IMR-90 (cell line): ENCODE data around the gene MRPL10. TPM values are rescaled to one million over a fixed set of nuclear protein-coding genes. Genes with fewer than 3 reads are reported as not detected.

Source experiments
- ATAC-seq: fragments of 200-7000 bp; cut with Tn5 transposase; 2 replicates; pipeline ENCODE4 v1.9.1; 2020; ENCODE audit warnings: low read depth, mild to moderate bottlenecking, moderate library complexity
- BruUV-seq: library from RNA; stranded (reverse); fragments of 400-500 nt; replicated peaks from 2 replicates; lab custom pipeline; 2021; lab: Mats Ljungman, UMichigan
- CTCF ChIA-PET: fragments of 300-600 bp; formaldehyde crosslinking; extraction: SDS; loops from one replicate; lab custom pipeline; 2021; ENCODE audit warnings: antibody characterized with exemption; lab: Yijun Ruan, JAX
- POLR2A ChIA-PET: fragments of 300-600 bp; sonication (Branson Sonifier 250); formaldehyde crosslinking; loops from one replicate; lab custom pipeline; 2022; ENCODE audit warnings: antibody characterized with exemption; ENCODE audit not compliant: unreplicated experiment; lab: Charles Lee
- DNase-seq: peaks from one replicate; pipeline ENCODE4 v3.0.0; 2013
- H2AFZ ChIP-seq: replicated peaks from 2 replicates; pipeline ENCODE3; 2013; ENCODE audit warnings: low read length, mild to moderate bottlenecking; ENCODE audit not compliant: poor library complexity
- H2AK5ac ChIP-seq: 2 replicates; pipeline ENCODE4 v1.6.1; 2013; ENCODE audit warnings: low read depth, low read length, inconsistent platforms
- H2AK9ac ChIP-seq: replicated peaks from 2 replicates; pipeline ENCODE3; 2013; ENCODE audit warnings: mild to moderate bottlenecking, low read depth, low read length, moderate library complexity; ENCODE audit not compliant: poor library complexity
- H2BK120ac ChIP-seq: 2 replicates; pipeline ENCODE4 v1.6.1; 2013; ENCODE audit warnings: low read depth, low read length, inconsistent platforms
- H2BK15ac ChIP-seq: 3 replicates; pipeline ENCODE4 v1.6.1; 2013; ENCODE audit warnings: low read depth, low read length, inconsistent platforms
- H2BK20ac ChIP-seq: 2 replicates; pipeline ENCODE4 v1.6.1; 2013; ENCODE audit warnings: low read depth, mild to moderate bottlenecking, inconsistent platforms, low read length, moderate library complexity
- H2BK5ac ChIP-seq: 2 replicates; pipeline ENCODE4 v1.6.1; 2013; ENCODE audit warnings: mild to moderate bottlenecking, low read depth, low read length, inconsistent platforms; ENCODE audit not compliant: poor library complexity, severe bottlenecking
- H3K14ac ChIP-seq: replicated peaks from 2 replicates; pipeline ENCODE4 v1.6.1; 2013; ENCODE audit warnings: low read depth, low read length, inconsistent platforms
- H3K18ac ChIP-seq: 2 replicates; pipeline ENCODE4 v1.6.1; 2013; ENCODE audit warnings: low read depth, low read length, control low read depth
- H3K23ac ChIP-seq: 2 replicates; pipeline ENCODE4 v1.6.1; 2013; ENCODE audit warnings: low read depth, low read length, inconsistent platforms
- H3K27ac ChIP-seq: 2 replicates; pipeline ENCODE4 v1.5.1; 2013; ENCODE audit warnings: mild to moderate bottlenecking, control low read depth, low read length; ENCODE audit not compliant: insufficient read depth
- H3K27me3 ChIP-seq: 2 replicates; pipeline ENCODE4 v1.6.1; 2013; ENCODE audit warnings: low read length; ENCODE audit not compliant: control insufficient read depth, insufficient read depth
- H3K36me3 ChIP-seq: 2 replicates; pipeline ENCODE4 v1.6.1; 2013; ENCODE audit warnings: low read length, mixed read lengths; ENCODE audit not compliant: control insufficient read depth, insufficient read depth
- H3K4ac ChIP-seq: 2 replicates; pipeline ENCODE4 v1.6.1; 2013; ENCODE audit warnings: low read depth, low read length, inconsistent platforms
- H3K4me1 ChIP-seq: 2 replicates; pipeline ENCODE4 v1.6.1; 2013; ENCODE audit warnings: low read length, mixed read lengths; ENCODE audit not compliant: control insufficient read depth, insufficient read depth
- H3K4me2 ChIP-seq: 2 replicates; pipeline ENCODE4 v1.6.1; 2013; ENCODE audit warnings: low read depth, mild to moderate bottlenecking, control low read depth, low read length, moderate library complexity
- H3K4me3 ChIP-seq: 2 replicates; pipeline ENCODE4 v1.5.1; 2013; ENCODE audit warnings: low read depth, mild to moderate bottlenecking, control low read depth, low read length, moderate library complexity; ENCODE audit not compliant: insufficient read depth
- H3K56ac ChIP-seq: 2 replicates; pipeline ENCODE4 v1.6.1; 2013; ENCODE audit warnings: low read length, inconsistent platforms; ENCODE audit not compliant: insufficient read depth; ENCODE audit errors: extremely low read depth
- H3K79me1 ChIP-seq, 2 experiments: 2 replicates each; pipeline ENCODE4 v1.6.1; 2013; ENCODE audit warnings: low read length in 2 of 2, inconsistent platforms in 1 of 2, low read depth in 1 of 2
- H3K9ac ChIP-seq: 2 replicates; pipeline ENCODE4 v1.6.1; 2013; ENCODE audit warnings: low read depth, low read length, control low read depth
- H3K9me1 ChIP-seq: 2 replicates; pipeline ENCODE4 v1.6.1; 2013; ENCODE audit warnings: low read length, inconsistent platforms; ENCODE audit not compliant: insufficient read depth
- H3K9me3 ChIP-seq: 2 replicates; pipeline ENCODE4 v1.6.1; 2013; ENCODE audit warnings: low read length; ENCODE audit not compliant: control insufficient read depth, insufficient read depth
- H4K20me1 ChIP-seq: 2 replicates; pipeline ENCODE4 v1.6.1; 2013; ENCODE audit warnings: low read length, inconsistent platforms; ENCODE audit not compliant: insufficient read depth
- H4K5ac ChIP-seq: 2 replicates; pipeline ENCODE4 v1.6.1; 2013; ENCODE audit warnings: mild to moderate bottlenecking, low read depth, low read length, control low read depth
- H4K8ac ChIP-seq, 2 experiments: 2 replicates each; pipeline ENCODE4 v1.6.1; 2013; ENCODE audit warnings: low read depth in 2 of 2, low read length in 2 of 2, control low read depth in 1 of 2, inconsistent platforms in 1 of 2
- H4K91ac ChIP-seq: 2 replicates; pipeline ENCODE4 v1.6.1; 2013; ENCODE audit warnings: low read depth, low read length, inconsistent platforms; ENCODE audit not compliant: insufficient read depth
- BHLHE40 ChIP-seq: fragments of 150-350 bp; IDR thresholded peaks from 2 replicates; pipeline ENCODE4 v1.6.1; 2016; ENCODE audit warnings: mild to moderate bottlenecking, low read depth, low read length
- CEBPB ChIP-seq: IDR thresholded peaks from 2 replicates; pipeline ENCODE4 v1.6.1; 2012; ENCODE audit warnings: low read depth, low read length, improper control_type of control experiment
- CHD1 ChIP-seq: IDR thresholded peaks from 2 replicates; pipeline ENCODE4 v1.6.1; 2012; ENCODE audit warnings: low read depth, low read length, improper control_type of control experiment
- CTCF ChIP-seq: conservative IDR thresholded peaks from 2 replicates; pipeline ENCODE4 v1.5.1; 2012; ENCODE audit warnings: mild to moderate bottlenecking, low read depth, low read length, improper control_type of control experiment
- FOS ChIP-seq: fragments of 150-350 bp; IDR thresholded peaks from 2 replicates; pipeline ENCODE4 v1.6.1; 2016; ENCODE audit warnings: low read depth, low read length
- MAZ ChIP-seq: IDR thresholded peaks from 2 replicates; pipeline ENCODE4 v1.6.1; 2012; ENCODE audit warnings: low read depth, mild to moderate bottlenecking, low read length, improper control_type of control experiment, moderate library complexity, borderline replicate concordance
- MXI1 ChIP-seq: IDR thresholded peaks from 2 replicates; pipeline ENCODE4 v1.6.1; 2012; ENCODE audit warnings: low read depth, mild to moderate bottlenecking, low read length, moderate library complexity, borderline replicate concordance
- NFE2L2 ChIP-seq: fragments of 150-350 bp; IDR thresholded peaks from 2 replicates; pipeline ENCODE4 v1.6.1; 2016; ENCODE audit warnings: low read depth, mild to moderate bottlenecking, low read length
- POLR2A ChIP-seq: IDR thresholded peaks from 2 replicates; pipeline ENCODE4 v1.6.1; 2012; ENCODE audit warnings: mild to moderate bottlenecking, low read depth, low read length
- RAD21 ChIP-seq: IDR thresholded peaks from 2 replicates; pipeline ENCODE4 v1.6.1; 2012; ENCODE audit warnings: low read length, improper control_type of control experiment
- RFX5 ChIP-seq: IDR thresholded peaks from 2 replicates; pipeline ENCODE4 v1.8.0; 2012; ENCODE audit warnings: low read depth, mild to moderate bottlenecking, low read length, moderate library complexity
- SMC3 ChIP-seq: fragments of 150-350 bp; IDR thresholded peaks from 2 replicates; pipeline ENCODE4 v1.6.1; 2016; ENCODE audit warnings: low read depth, mild to moderate bottlenecking, antibody characterized with exemption, low read length, moderate library complexity
- WGBS, 2 experiments: methylation state at CpG; one replicate each; pipeline versions ENCODE4 v1.1.5 to v1.1.7; 2013; ENCODE audit warnings: missing lambda C conversion rate in 2 of 2; ENCODE audit not compliant: insufficient read length in 1 of 2; ENCODE audit errors: extremely low coverage in 2 of 2; 5-methylcytosine and 5-hydroxymethylcytosine counted together
- dilution Hi-C: fragments of 300-500 bp; cut with HindIII; formaldehyde crosslinking; loops from one replicate; pipeline ENCODE4 v1.14.3; 2018; ENCODE audit warnings: low sequenced_read_pairs; ENCODE audit not compliant: unreplicated experiment
- in situ Hi-C: fragments of 300-500 bp; cut with MboI; formaldehyde crosslinking; loops from 3 replicates; pipeline ENCODE4 v1.14.3; 2019; ENCODE audit warnings: low sequenced_read_pairs, inconsistent platforms, mixed read lengths
- intact Hi-C: fragments of 100-400 bp; cut with micrococcal nuclease; formaldehyde crosslinking; loops from 2 replicates; pipeline ENCODE4 v1.10.0; 2022
- polyA plus RNA-seq, 3 experiments: library from polyadenylated mRNA; depleted of rRNA; stranded (reverse); fragments of >200 nt; gene quantifications; 2 replicates each; pipeline ENCODE4 v1.2.3, GENCODE V29; 2012; ENCODE audit warnings: low replicate concordance in 1 of 3
- total RNA-seq: library from RNA; depleted of rRNA; stranded (reverse); fragments of >200 nt; gene quantifications from 2 replicates; pipeline ENCODE4 v1.2.3, GENCODE V29; 2012
- TF ChIP-seq, protein P1 (sequence below): fragments of 150-350 bp; IDR thresholded peaks from 2 replicates; pipeline ENCODE4 v1.6.1; 2017; ENCODE audit warnings: mild to moderate bottlenecking, antibody characterized with exemption, low read length, low read depth

MRPL10 gene
- total and polyA plus RNA-seq, 2 of the 4 experiments (the other 2 are of a cell fraction), result 32.3 to 61.8 TPM

DNA sequence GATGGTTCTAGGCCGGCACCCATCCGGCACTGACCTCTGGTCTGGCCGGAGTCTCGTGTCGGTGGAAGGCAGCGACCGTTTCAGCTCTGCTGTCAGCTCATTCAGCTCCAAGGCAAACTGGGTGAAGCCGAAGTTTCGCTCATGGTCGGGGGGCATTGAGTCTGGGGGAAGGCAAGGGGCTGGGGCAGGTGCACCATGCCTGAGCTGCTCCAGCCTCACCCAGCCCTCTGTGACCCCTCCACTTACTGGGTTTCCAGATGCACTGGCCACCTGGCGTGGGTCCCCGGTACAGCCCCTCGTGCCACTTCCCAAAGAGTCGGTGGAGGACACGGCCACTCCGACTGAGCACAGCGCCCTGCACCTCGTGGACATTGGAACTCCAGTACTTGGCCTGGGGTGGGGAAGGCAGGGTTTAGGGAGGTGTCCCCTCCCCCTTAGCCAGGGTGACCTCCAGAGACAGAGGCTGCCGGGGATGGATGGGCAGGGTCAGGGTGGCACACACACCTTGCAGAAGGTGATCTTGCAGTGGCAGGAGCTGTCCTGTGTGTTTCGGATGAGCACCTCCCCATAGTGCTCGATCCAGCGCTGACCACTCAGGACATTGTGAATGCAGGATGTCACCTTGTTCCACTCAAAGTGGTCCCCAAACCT is 22.4 kb downstream of the MRPL10 start:
- H2BK15ac ChIP-seq, result no peak overlapping the region
- no peak overlapping the region for H2BK120ac ChIP-seq
- no peak overlapping the region for H4K5ac ChIP-seq
- H3K9me1 ChIP-seq, result 0 out of 2 replicates have a peak, but pooled peaks cover 2% of the 10 kb centered on the region
- no peak overlapping the region for H4K8ac ChIP-seq
- no peak overlapping the region for H3K14ac ChIP-seq
- BruUV-seq, result no TSS peak
- H3K9me3 ChIP-seq, result no peaks in the 10 kb centered on the region
- peaks cover 37% of the 10 kb centered on the region for H4K20me1 ChIP-seq
- H3K23ac ChIP-seq, result no peak overlapping the region
- H2BK20ac ChIP-seq, result no peak overlapping the region
- H4K91ac ChIP-seq, result no peak overlapping the region
- no peak for DNase-seq
- ATAC-seq, result no peak
- no peak overlapping the region for H3K4me2 ChIP-seq
- dilution Hi-C loops (no loop called here), in situ Hi-C loops (no loop called here), intact Hi-C loops (no loop called here)
- H2AK5ac ChIP-seq, result no peak overlapping the region
- POLR2A ChIA-PET, result no interaction called here
- H3K56ac ChIP-seq, result no peak overlapping the region
- peaks cover 3% of the 10 kb centered on the region; the same call in 1 of the 2 replicates for H3K4me1 ChIP-seq
- WGBS, 2 experiments, result 96% methylated on average over 7 of the region's 22 CpGs; no CpG with 5 or more reads in 1 of the 2 experiments
- no peak overlapping the region for H2AK9ac ChIP-seq
- peaks cover 8% of the 10 kb centered on the region for H3K27me3 ChIP-seq
- H3K36me3 ChIP-seq, result peaks cover 44% of the 10 kb centered on the region
- no peak overlapping the region for H2AFZ ChIP-seq
- no peak overlapping the region for H2BK5ac ChIP-seq
- no peak overlapping the region for H3K18ac ChIP-seq
- H3K79me1 ChIP-seq, result no peaks in the 10 kb centered on the region
- H3K4me3 ChIP-seq, result no peak overlapping the region
- TF ChIP-seq MXI1 (no peak), BHLHE40 (no peak), SMC3 (no peak), CEBPB (no peak), MAZ (no peak), POLR2A (no peak), NFE2L2 (no peak), RAD21 (no peak), CHD1 (no peak), RFX5 (no peak), FOS (no peak), CTCF (no peak)
- TF ChIP-seq, protein P1, sequence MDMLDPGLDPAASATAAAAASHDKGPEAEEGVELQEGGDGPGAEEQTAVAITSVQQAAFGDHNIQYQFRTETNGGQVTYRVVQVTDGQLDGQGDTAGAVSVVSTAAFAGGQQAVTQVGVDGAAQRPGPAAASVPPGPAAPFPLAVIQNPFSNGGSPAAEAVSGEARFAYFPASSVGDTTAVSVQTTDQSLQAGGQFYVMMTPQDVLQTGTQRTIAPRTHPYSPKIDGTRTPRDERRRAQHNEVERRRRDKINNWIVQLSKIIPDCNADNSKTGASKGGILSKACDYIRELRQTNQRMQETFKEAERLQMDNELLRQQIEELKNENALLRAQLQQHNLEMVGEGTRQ, result no peak
- no peak overlapping the region for H3K9ac ChIP-seq
- no peak overlapping the region for H3K4ac ChIP-seq
- no peak overlapping the region for H3K27ac ChIP-seq
- CTCF ChIA-PET, result no interaction called here
